Epithelial cell of proximal tubule (primary cell): Measurements from ENCODE around the gene EPHA2. TPM values are rescaled to one million over a fixed set of nuclear protein-coding genes. Genes with fewer than 3 reads are reported as not detected.

Experiments
- DNase-seq: peaks from one replicate; pipeline ENCODE4 v3.0.0-alpha.2; 2011; ENCODE audit warnings: low read depth
- H3K4me3 ChIP-seq: 2 replicates; pipeline ENCODE4 v1.5.1; 2011; ENCODE audit warnings: low read depth, mild to moderate bottlenecking, low read length
- CTCF ChIP-seq: conservative IDR thresholded peaks from 2 replicates; pipeline ENCODE4 v1.5.1; 2012; ENCODE audit warnings: low read depth, mild to moderate bottlenecking, low read length
- total RNA-seq: library from RNA; depleted of rRNA; stranded (reverse); fragments of >200 nt; gene quantifications from 2 replicates; pipeline ENCODE4 v1.2.3, GENCODE V29; 2015

EPHA2 gene
- total RNA-seq, 1 donor from 2014 or later: 112 TPM

GRCh38 chr1:16088351-16088911 is 67.4 kb downstream of the EPHA2 start:
- H3K4me3 ChIP-seq: no peak overlapping the region
- no peak for TF ChIP-seq CTCF
- DNase-seq: no peak

- H3K4me3 ChIP-seq: no peak overlapping the region
- DNase-seq: no peak
- TF ChIP-seq CTCF: no peak
Measured at GRCh38 chr1:16087733-16088132, 68.1 kb downstream of the EPHA2 start.

GRCh38 chr1:16085522-16085921 is 70.3 kb downstream of the EPHA2 start:
- no peak for TF ChIP-seq CTCF
- no peak for DNase-seq

GRCh38 chr1:16083486-16083885 is 72.4 kb downstream of the EPHA2 start:
- TF ChIP-seq CTCF: no peak
- no peak overlapping the region for H3K4me3 ChIP-seq
- DNase-seq: no peak

More at GRCh38 chr1:16085522-16085921, 70.3 kb downstream of the EPHA2 start:
- no peak overlapping the region for H3K4me3 ChIP-seq

- no peak overlapping the region for H3K4me3 ChIP-seq
- no peak for DNase-seq
- peak; percentile 92 for TF ChIP-seq CTCF
Measured at GRCh38 chr1:16082283-16083038, 73.4 kb downstream of the EPHA2 start.

GRCh38 chr1:16081636-16082035 is 74.2 kb downstream of the EPHA2 start:
- TF ChIP-seq CTCF: no peak
- no peak for DNase-seq
- H3K4me3 ChIP-seq: no peak overlapping the region
